Heart right ventricle (tissue), 16 donors: ENCODE data around the gene ITGAE. TPM values are rescaled to one million over a fixed set of nuclear protein-coding genes. Genes with fewer than 3 reads are reported as not detected.

Experiments
- ATAC-seq, 8 donors: fragments of 200-7000 bp; cut with Tn5 transposase; one replicate each; pipeline ENCODE4 v1.9.1; 2020; ENCODE audit warnings: mild to moderate bottlenecking in 8 of 8, moderate library complexity in 8 of 8, moderate number of reproducible peaks in 1 of 8
- DNase-seq, 2 donors: peaks; one replicate each; pipeline ENCODE4 v3.0.0-alpha.2; 2020
- H3K27ac ChIP-seq, 10 donors: fragments of 200-600 bp; sonication (generic) in 2 of 10; one replicate each; pipeline versions ENCODE4 v1.5.0 to v1.8.0; 2020 to 2022; ENCODE audit warnings: mild to moderate bottlenecking in 3 of 10
- H3K27me3 ChIP-seq, 7 donors: fragments of 200-600 bp; one replicate each; pipeline ENCODE4 v1.8.0; 2021 to 2022; ENCODE audit warnings: mild to moderate bottlenecking in 2 of 7
- H3K36me3 ChIP-seq, 9 donors: fragments of 200-600 bp; sonication (generic) in 1 of 9; one replicate each; pipeline versions ENCODE4 v1.5.0 to v1.8.0; 2020 to 2022; ENCODE audit warnings: mild to moderate bottlenecking in 2 of 9
- H3K4me1 ChIP-seq, 9 donors: fragments of 200-600 bp; sonication (generic) in 1 of 9; one replicate each; pipeline versions ENCODE4 v1.5.0 to v1.8.0; 2020 to 2022; ENCODE audit warnings: mild to moderate bottlenecking in 4 of 9
- H3K4me3 ChIP-seq, 10 donors: fragments of 200-600 bp; sonication (generic) in 2 of 10; one replicate each; pipeline versions ENCODE4 v1.5.0 to v1.8.0; 2020 to 2022; ENCODE audit warnings: mild to moderate bottlenecking in 7 of 10, moderate library complexity in 2 of 10
- H3K9me3 ChIP-seq, 11 donors: fragments of 200-600 bp in 10 of 11; sonication (generic) in 2 of 11; one replicate each; pipeline versions ENCODE4 v1.5.0 to v1.8.0; 2013 to 2022; ENCODE audit warnings: mild to moderate bottlenecking in 2 of 11, control low read depth in 1 of 11, moderate library complexity in 1 of 11
- CTCF ChIP-seq, 9 donors: fragments of 200-600 bp; sonication (generic) in 2 of 9; IDR thresholded peaks; one replicate each; pipeline versions ENCODE4 v1.5.0 to v1.8.0; 2021 to 2022; ENCODE audit warnings: antibody characterized with exemption in 9 of 9, mild to moderate bottlenecking in 5 of 9, moderate library complexity in 1 of 9
- WGBS, 2 donors: extraction: QIAGEN DNeasy Blood & Tissue Kit; methylation state at CpG; one replicate each; pipeline ENCODE4 v1.1.7; 2013; ENCODE audit warnings: inconsistent platforms in 1 of 2; 5-methylcytosine and 5-hydroxymethylcytosine counted together
- intact Hi-C, 10 donors: fragments of 100-400 bp; cut with DNase I; formaldehyde crosslinking; loops; one replicate each; pipeline versions ENCODE4 v1.11.1 to v1.14.2; 2022
- polyA plus RNA-seq, 2 donors: library from polyadenylated mRNA; stranded (reverse); fragments of 200-250 nt; gene quantifications; one replicate each; pipeline ENCODE4 v1.2.3, GENCODE V29; 2013
- total RNA-seq, 10 donors: library from RNA; stranded (reverse); fragmentation: NEBNext Ultra II Directional in 3 of 10; extraction: Animal tissue kit (Norgen Biotek cat#: 25700) in 3 of 10; gene quantifications; one replicate each; pipeline versions ENCODE4 v1.2.1 to v1.2.4, GENCODE V29; 2021 to 2023
- donor health status: Arrhythmogenic right ventricular cardiomyopathy.
- donor health status: ischemic (EF 13 %, LVEDD 7.1; RV severe dilation, severe dysfunction).
- donor health status: healthy with polysubstance abuse.
- donor health status: DM: no; HTN: yes; CAD: no.
- donor health status: DM: no; HTN: no; CAD: no.
- donor health status: ischemic (EF 25% LVEDD 6.9; RV normal size, moderate dysfunction).
- donor health status: ischemic (EF 25% LVEDD 5.7; RV mildly dilated, moderate dysfunction).
- donor health status: healthy.
- donor health status: DM: yes; HTN: yes; CAD: no.
- donor health status: Ischemic cardiomyopathy.
- donor health status: ischemic (EF 35%, LVEDD 5.7; RV mildly dilated, moderate dysfunction).
- donor health status: nonischemic (EF 11% LVEDD 7.7; RV severe dilation, severe dysfunction).
- donor health status: DM: yes; HTN: yes; CAD: no.
- donor health status: PGD.
- donor health status: ischemic (EF 29% LVEDD 5.4; RV normal size, mild dysfunction).
- donor health status: nonischemic (EF 23%, LVEDD 6.1; RV moderate dilation, normal function).

ITGAE gene
- total and polyA plus RNA-seq, 12 donors: 14.0 to 35.4 (median 16.8) TPM

GRCh38 chr17:3699951-3700350, 101.0 kb downstream of the ITGAE start:
- DNase-seq (no peak), ATAC-seq (no peak)
- 88 to 91% methylated on average over 4 of the region's 4 CpGs for WGBS, 2 donors
- no peak overlapping the region for H3K4me3 ChIP-seq
- no peak overlapping the region for H3K27ac ChIP-seq
- H3K27me3 ChIP-seq: peaks cover 0 to 28% (median 19%) of the 10 kb centered on the region in 7 donors
- H3K36me3 ChIP-seq: no peaks in the 10 kb centered on the region
- H3K9me3 ChIP-seq: peaks cover 0 to 10% (median 0%) of the 10 kb centered on the region in 11 donors
- TF ChIP-seq CTCF (IDR thresholded peaks at IDR 0.05): no peak
- H3K4me1 ChIP-seq: peaks cover 0 to 20% (median 14%) of the 10 kb centered on the region in 9 donors
- intact Hi-C loops: no loop called here

GRCh38 chr17:3698139-3698538, 102.8 kb downstream of the ITGAE start:
- intact Hi-C loops: no loop called here
- ATAC-seq: no peak
- DNase-seq: no peak
- Histone ChIP-seq H3K9me3 (peaks cover 0 to 10% (median 0%) of the 10 kb centered on the region in 11 donors), H3K27me3 (peaks cover 0 to 39% (median 24%) of the 10 kb centered on the region in 7 donors), H3K27ac (no peak overlapping the region), H3K4me3 (no peak overlapping the region), H3K36me3 (no peaks in the 10 kb centered on the region), H3K4me1 (peaks cover 0 to 26% (median 18%) of the 10 kb centered on the region in 9 donors)
- 81 to 88% methylated on average over 4 of the region's 4 CpGs for WGBS, 2 donors
- TF ChIP-seq CTCF (IDR thresholded peaks at IDR 0.05): no peak

- no peak for TF ChIP-seq CTCF (IDR thresholded peaks at IDR 0.05)
- intact Hi-C loops: no loop called here
Observed at GRCh38 chr17:3697103-3697476, 103.9 kb downstream of the ITGAE start.

GRCh38 chr17:3695723-3696411, 105.1 kb downstream of the ITGAE start, which contains the start of gene P2RX5:
Gene P2RX5, minus strand, starts transcription at chr17:3696155. Its CDS starts 150 bp downstream, at chr17:3696005.
- peak; percentile 41 to 63 (median 52) for ATAC-seq
- Histone ChIP-seq H3K4me1 (peaks cover 0 to 26% (median 18%) of the 10 kb centered on the region in 9 donors), H3K27ac (peak within 1 kb of the TSS in 9 of 10 donors; percentile 39 to 90 (median 80)), H3K9me3 (peaks cover 0 to 10% (median 0%) of the 10 kb centered on the region in 11 donors), H3K36me3 (no peaks in the 10 kb centered on the region), H3K4me3 (peak within 1 kb of the TSS; percentile 32 to 62 (median 54)), H3K27me3 (peaks cover 0 to 43% (median 24%) of the 10 kb centered on the region in 7 donors)
- intact Hi-C loops: loop anchor here in 1 of 10 donors (2.0 kb wide), 1 partner anchor 27 kb away; the partner anchor contains the start of gene HASPIN
- TF ChIP-seq CTCF (IDR thresholded peaks at IDR 0.05): no peak
- no peak for DNase-seq
- 1% methylated on average over 65 of the region's 65 CpGs for WGBS, 2 donors

More at GRCh38 chr17:3697103-3697476, 103.9 kb downstream of the ITGAE start:
- H3K27me3 ChIP-seq: peaks cover 0 to 39% (median 24%) of the 10 kb centered on the region in 7 donors
- no peaks in the 10 kb centered on the region for H3K36me3 ChIP-seq
- ATAC-seq (peak in 7 of 8 donors; percentile 4 to 70 (median 21)), DNase-seq (no peak)
- 40% methylated on average over 12 of the region's 12 CpGs for WGBS, 2 donors
- peak overlapping the region in 4 of 10 donors; percentile 29 to 90 (median 74) for H3K27ac ChIP-seq
- peaks cover 0 to 10% (median 0%) of the 10 kb centered on the region in 11 donors for H3K9me3 ChIP-seq
- H3K4me1 ChIP-seq: peaks cover 0 to 26% (median 18%) of the 10 kb centered on the region in 9 donors
- peak overlapping the region in 7 of 10 donors; percentile 8 to 62 (median 55) for H3K4me3 ChIP-seq
